ENCODE measurements around the gene STT3B. TPM values are rescaled to one million over a fixed set of nuclear protein-coding genes. Genes with fewer than 3 reads are reported as not detected.

STT3B gene
- total RNA-seq, 2 experiments from 2014 or later: 93.5 to 122 TPM

DNA sequence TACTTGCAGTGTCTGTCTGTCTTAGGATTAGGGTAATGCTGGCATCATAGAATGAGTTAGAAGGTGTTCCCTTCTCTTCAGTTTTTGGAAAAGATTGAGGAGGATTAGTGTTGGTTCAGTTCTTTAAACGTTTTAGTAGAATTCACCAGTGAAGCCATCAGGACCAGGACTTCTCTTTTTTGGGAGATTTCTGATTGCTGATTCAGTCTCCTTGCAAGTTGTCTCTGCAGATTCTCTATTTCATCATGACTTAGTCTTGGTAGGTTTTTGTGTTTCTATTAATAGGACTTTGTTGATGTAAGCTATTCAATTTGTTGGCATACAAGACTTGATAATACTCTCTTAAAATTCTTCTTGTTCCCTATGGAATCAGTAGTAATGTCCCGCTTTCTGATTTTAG lies 48.9 kb downstream of the STT3B start:
- H3K4me3 ChIP-seq (ENCODE audit: low read depth, low read length, poor library complexity, severe bottlenecking): no peak overlapping the region
- no peaks in the 10 kb centered on the region for H3K9me2 ChIP-seq (ENCODE audit: insufficient read depth, low read length)
- H3K27ac ChIP-seq (ENCODE audit: low read depth, low read length, poor library complexity, severe bottlenecking): no peak overlapping the region
- H2AFZ ChIP-seq (ENCODE audit: low read length): no peak overlapping the region
- peaks cover 99% of the 10 kb centered on the region for H3K36me3 ChIP-seq (ENCODE audit: insufficient read depth, low read length)
- H3K4me2 ChIP-seq (ENCODE audit: low read length): no peak overlapping the region
- CTCF ChIA-PET (ENCODE audit: unreplicated experiment): no interaction called here
- peaks cover 30% of the 10 kb centered on the region; the same call in 1 of the 2 replicates for H3K9me3 ChIP-seq (ENCODE audit: low read length)
- POLR2A ChIA-PET: interaction anchor here (0.6 to 0.7 kb wide), 2 partner anchors 21 to 843 kb away, joined by 3 to 7 read pairs; no protein-coding TSS in a partner anchor
- intact Hi-C loops (cut with micrococcal nuclease; ENCODE audit: unreplicated experiment): no loop called here
- H4K20me1 ChIP-seq (ENCODE audit: insufficient read depth, low read length): no peaks in the 10 kb centered on the region
- H3K79me2 ChIP-seq (ENCODE audit: insufficient read depth, low read depth, low read length): peaks cover 100% of the 10 kb centered on the region
- TF ChIP-seq, protein P1, sequence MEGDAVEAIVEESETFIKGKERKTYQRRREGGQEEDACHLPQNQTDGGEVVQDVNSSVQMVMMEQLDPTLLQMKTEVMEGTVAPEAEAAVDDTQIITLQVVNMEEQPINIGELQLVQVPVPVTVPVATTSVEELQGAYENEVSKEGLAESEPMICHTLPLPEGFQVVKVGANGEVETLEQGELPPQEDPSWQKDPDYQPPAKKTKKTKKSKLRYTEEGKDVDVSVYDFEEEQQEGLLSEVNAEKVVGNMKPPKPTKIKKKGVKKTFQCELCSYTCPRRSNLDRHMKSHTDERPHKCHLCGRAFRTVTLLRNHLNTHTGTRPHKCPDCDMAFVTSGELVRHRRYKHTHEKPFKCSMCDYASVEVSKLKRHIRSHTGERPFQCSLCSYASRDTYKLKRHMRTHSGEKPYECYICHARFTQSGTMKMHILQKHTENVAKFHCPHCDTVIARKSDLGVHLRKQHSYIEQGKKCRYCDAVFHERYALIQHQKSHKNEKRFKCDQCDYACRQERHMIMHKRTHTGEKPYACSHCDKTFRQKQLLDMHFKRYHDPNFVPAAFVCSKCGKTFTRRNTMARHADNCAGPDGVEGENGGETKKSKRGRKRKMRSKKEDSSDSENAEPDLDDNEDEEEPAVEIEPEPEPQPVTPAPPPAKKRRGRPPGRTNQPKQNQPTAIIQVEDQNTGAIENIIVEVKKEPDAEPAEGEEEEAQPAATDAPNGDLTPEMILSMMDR (conservative IDR thresholded peaks at IDR 0.05; ENCODE audit: low read length): no peak
- TF ChIP-seq EZH2phosphoT487 (IDR thresholded peaks at IDR 0.05; ENCODE audit: borderline replicate concordance, low read depth, low read length): no peak
- DNase-seq (ENCODE audit: low spot score): no peak
- peaks cover 12% of the 10 kb centered on the region for H3K4me1 ChIP-seq (ENCODE audit: insufficient read depth, low read length, poor library complexity, severe bottlenecking)
- BruUV-seq (replicated peaks): no TSS peak

DNA sequence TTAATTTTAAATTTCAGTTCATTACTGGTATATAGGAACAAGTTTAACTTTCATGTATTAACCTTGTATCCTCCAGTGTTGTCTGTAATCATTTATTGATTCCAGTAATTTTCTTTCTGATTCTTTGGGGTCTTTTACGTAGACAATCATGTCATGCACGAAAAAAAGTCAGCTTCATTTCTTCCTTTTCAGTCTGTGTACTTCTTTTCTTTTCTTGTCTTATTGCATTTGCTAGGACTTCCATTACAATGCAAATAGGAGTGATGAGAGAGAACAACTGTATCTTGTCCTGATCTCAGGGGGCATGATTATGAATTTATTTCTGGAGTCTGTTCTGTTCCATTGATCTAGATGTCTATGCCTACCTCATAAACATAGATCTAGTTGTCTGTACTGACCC lies 56.5 kb downstream of the STT3B start:
- H2AFZ ChIP-seq (ENCODE audit: low read length): no peak overlapping the region
- H3K4me2 ChIP-seq (ENCODE audit: low read length): no peak overlapping the region
- TF ChIP-seq, protein P1 (conservative IDR thresholded peaks at IDR 0.05; ENCODE audit: low read length): no peak
- TF ChIP-seq EZH2phosphoT487 (IDR thresholded peaks at IDR 0.05; ENCODE audit: borderline replicate concordance, low read depth, low read length): no peak
- DNase-seq (ENCODE audit: low spot score): no peak
- H3K9me3 ChIP-seq (ENCODE audit: low read length): peaks cover 57% of the 10 kb centered on the region; the same call in 1 of the 2 replicates
- no peak overlapping the region for H3K4me3 ChIP-seq (ENCODE audit: low read depth, low read length, poor library complexity, severe bottlenecking)
- H3K79me2 ChIP-seq (ENCODE audit: insufficient read depth, low read depth, low read length): peaks cover 100% of the 10 kb centered on the region
- H3K4me1 ChIP-seq (ENCODE audit: insufficient read depth, low read length, poor library complexity, severe bottlenecking): no peaks in the 10 kb centered on the region
- no TSS peak for BruUV-seq (replicated peaks)
- no peak overlapping the region for H3K27ac ChIP-seq (ENCODE audit: low read depth, low read length, poor library complexity, severe bottlenecking)
- ChIA-PET CTCF (ENCODE audit: unreplicated experiment) (no interaction called here), POLR2A (interaction anchor here (0.6 kb wide), 1 partner anchor 30 kb away, joined by 3 read pairs; no protein-coding TSS in a partner anchor)
- intact Hi-C loops (cut with micrococcal nuclease; ENCODE audit: unreplicated experiment): no loop called here
- no peaks in the 10 kb centered on the region for H4K20me1 ChIP-seq (ENCODE audit: insufficient read depth, low read length)
- H3K36me3 ChIP-seq (ENCODE audit: insufficient read depth, low read length): peaks cover 99% of the 10 kb centered on the region
- no peaks in the 10 kb centered on the region for H3K9me2 ChIP-seq (ENCODE audit: insufficient read depth, low read length)

DNA sequence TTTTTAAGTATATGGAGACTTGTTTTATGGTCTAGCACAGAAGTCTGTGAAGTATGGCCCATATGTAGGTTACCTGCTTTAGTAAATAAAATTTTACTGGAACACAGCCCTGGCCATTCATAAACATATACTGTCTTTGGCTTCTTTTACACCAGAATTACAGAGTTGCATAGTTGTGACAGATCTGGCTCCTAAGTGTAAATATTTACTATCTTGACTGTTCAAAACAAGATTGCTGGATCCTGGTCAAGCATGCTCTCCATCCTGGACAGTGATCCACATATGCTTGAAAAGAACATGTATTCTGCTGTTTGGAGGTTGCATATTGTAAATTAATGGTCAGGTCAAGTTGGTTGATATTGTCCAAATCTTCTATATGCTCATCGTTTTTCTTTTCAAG lies 57.9 kb downstream of the STT3B start:
- H3K79me2 ChIP-seq (ENCODE audit: insufficient read depth, low read depth, low read length): peaks cover 100% of the 10 kb centered on the region

More for the DNA sequence above, 57.9 kb downstream of the STT3B start:
- no TSS peak for BruUV-seq (replicated peaks)
- no peak for DNase-seq (ENCODE audit: low spot score)
- peaks cover 47% of the 10 kb centered on the region; the same call in 1 of the 2 replicates for H3K9me3 ChIP-seq (ENCODE audit: low read length)
- POLR2A ChIA-PET: interaction anchor here (0.9 kb wide), 2 partner anchors 18 to 23 kb away, joined by 4 read pairs; no protein-coding TSS in a partner anchor
- no peaks in the 10 kb centered on the region for H3K9me2 ChIP-seq (ENCODE audit: insufficient read depth, low read length)
- no peak overlapping the region for H3K4me3 ChIP-seq (ENCODE audit: low read depth, low read length, poor library complexity, severe bottlenecking)
- TF ChIP-seq, protein P1 (conservative IDR thresholded peaks at IDR 0.05; ENCODE audit: low read length): no peak
- TF ChIP-seq EZH2phosphoT487 (IDR thresholded peaks at IDR 0.05; ENCODE audit: borderline replicate concordance, low read depth, low read length): no peak
- no peaks in the 10 kb centered on the region for H3K4me1 ChIP-seq (ENCODE audit: insufficient read depth, low read length, poor library complexity, severe bottlenecking)
- peaks cover 3% of the 10 kb centered on the region; the same call in 1 of the 2 replicates for H4K20me1 ChIP-seq (ENCODE audit: insufficient read depth, low read length)
- H2AFZ ChIP-seq (ENCODE audit: low read length): no peak overlapping the region
- no peak overlapping the region for H3K27ac ChIP-seq (ENCODE audit: low read depth, low read length, poor library complexity, severe bottlenecking)
- CTCF ChIA-PET (ENCODE audit: unreplicated experiment): no interaction called here
- H3K4me2 ChIP-seq (ENCODE audit: low read length): no peak overlapping the region
- intact Hi-C loops (cut with micrococcal nuclease; ENCODE audit: unreplicated experiment): no loop called here
- H3K36me3 ChIP-seq (ENCODE audit: insufficient read depth, low read length): peaks cover 99% of the 10 kb centered on the region
